GM21723 (cell line): ENCODE data around the gene H2AZ1.
A peak's percentile ranks its signal among the peaks of the same experiment; 100 is the strongest.
"Not testable (repeated sequence)": the region's sequence is repeated elsewhere in the genome, so short reads cannot be mapped to it uniquely, and the experiment has no call there.

Experiments used
- ATAC-seq: cut with Tn5 transposase; IDR thresholded peaks from one replicate; pipeline ENCODE4 v1.9.1; 2021; ENCODE audit warnings: mild to moderate bottlenecking, moderate library complexity; ENCODE audit not compliant: unreplicated experiment

The H2AZ1 gene

DNA sequence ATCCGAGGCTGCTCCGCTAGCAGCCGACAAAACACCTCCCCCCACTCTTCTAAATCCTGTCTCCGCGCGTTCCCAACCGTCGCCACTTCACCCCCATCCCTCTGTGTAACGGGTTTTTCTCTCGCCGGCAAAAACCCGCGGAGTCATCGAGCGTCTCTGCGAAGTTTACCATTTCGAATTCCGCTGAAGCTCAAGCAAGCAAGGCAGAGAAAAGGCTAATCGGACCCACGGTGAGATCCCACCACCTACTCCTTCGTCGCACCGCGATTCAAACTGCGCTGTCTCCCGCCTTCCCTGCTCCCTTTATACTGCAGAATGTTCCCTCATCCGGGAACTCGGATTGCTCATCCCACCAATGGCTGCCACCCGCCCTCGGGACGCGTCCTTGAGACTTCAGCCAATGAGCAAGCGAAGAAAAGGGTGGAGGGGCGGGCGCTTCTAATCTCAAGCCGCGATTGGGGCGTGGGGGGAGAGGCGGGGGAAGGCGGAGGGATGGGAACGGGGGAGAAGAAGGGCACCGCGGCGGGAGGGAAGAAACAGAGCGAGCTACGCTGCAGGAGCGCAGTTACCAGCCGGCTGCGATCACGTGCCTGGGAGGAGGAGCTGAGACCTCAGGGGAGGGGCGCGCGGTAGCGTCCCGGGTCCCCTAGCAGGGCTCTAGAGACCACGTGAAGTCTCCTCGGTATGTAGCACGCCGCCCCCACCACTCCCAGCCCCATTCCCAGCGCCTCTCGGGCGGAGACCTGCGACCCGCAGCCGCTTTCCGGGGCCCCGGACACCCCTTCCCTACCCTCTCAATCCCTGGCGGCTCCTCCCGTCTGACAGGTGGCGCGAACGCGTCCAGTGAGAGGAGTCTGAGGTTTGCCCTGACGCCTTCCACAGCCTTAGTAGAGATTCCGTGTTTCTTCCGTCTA lies at the start of gene H2AZ1:
Gene H2AZ1 (minus strand): TSS at position 277 of the 914 bp plus-strand sequence. CDS start 105 bp downstream, at position 172.
- peak; percentile 58 for ATAC-seq

DNA sequence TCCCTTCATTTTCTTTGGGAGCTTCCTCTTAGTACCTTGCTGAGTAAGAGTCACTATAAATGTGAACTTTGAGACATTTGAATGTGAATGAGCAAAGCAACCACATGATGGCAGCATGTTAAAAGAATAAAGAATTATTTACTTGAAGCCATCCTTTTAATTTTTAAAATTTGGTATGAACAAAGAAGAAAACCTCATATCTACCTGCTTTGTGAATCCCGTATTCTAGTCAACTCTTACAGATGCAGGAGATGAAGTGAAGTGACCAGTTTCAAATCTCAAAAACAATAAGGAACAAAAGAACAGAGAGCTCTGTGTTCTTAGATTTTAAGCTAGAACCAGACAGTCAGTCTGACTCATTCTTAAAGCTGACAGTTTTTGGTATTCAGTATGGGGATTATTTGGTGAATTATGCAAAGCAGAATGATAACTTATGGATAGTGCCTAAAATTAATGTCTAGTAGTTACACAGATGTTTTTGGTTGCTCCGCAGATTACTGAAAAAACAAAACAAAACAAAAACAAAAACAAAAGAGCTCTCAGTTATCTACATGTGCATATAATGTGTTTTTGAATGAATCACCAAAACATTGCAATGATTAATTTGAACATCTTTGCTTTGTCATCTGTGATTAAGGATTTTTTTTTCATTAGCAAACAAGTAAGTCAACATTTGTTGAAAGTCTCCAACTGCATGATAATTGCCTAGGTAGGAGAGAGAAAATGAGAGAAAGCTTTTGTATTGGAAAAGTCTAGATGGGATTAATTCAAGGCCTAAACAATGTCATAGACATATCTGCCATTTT lies 48.2 kb upstream of the H2AZ1 start:
- peak; percentile 77 for ATAC-seq

DNA sequence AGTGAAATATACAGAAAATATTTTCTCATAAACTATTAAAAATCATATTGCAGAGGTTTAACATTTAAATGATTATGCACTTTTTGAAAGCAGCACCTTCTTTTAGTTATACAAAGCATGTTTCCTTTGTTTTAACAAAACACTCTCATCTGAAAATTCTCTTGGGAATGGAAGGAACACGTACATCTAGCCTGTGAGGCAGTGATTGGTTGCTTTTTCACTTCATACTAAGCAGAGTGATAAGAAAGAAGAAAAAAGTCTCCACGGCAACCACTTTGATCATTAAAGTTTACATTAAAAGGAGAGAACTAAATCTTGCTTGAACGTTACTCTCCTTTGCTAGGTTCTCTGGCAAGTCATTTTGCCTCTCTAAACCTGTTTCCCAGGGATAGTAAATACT lies 41.7 kb upstream of the H2AZ1 start:
- no peak for ATAC-seq

DNA sequence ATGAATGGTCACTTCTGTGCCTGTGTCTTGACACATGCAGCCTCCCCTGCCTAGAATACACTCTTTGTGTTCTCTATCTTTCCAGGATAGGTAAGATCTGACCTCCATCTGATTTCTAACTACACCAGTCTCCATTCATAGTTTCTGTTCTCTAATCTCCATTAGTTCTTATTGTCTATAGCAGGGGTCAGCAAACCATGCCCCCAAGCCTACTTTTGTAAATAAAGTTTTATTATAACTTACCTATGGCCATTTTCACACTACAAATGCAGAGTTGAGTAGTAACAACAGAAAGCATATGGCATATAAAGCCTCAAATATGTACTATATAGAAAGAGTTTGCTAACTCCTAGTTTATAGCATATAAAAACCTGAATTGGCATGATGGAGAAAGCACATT lies 37.6 kb upstream of the H2AZ1 start:
- ATAC-seq = no peak

DNA sequence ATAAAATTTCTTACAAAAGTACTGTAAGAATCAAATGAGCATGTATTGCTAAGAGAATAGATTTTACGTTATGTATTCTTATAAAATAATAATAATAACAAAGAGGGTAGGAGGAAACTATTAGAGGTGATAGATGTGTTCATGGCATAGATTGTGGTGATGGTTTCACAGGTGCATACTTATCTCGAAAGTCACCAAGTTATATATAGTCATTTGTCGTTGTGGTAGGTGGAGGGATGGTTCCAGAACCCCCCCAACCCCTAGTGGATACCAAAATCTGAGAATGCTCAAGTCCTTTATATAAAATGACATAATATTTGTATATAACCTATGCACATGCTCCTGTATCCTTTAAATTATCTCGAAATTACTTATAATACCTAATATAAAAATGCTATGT lies 36.7 kb upstream of the H2AZ1 start:
- ATAC-seq = peak; percentile 60

DNA sequence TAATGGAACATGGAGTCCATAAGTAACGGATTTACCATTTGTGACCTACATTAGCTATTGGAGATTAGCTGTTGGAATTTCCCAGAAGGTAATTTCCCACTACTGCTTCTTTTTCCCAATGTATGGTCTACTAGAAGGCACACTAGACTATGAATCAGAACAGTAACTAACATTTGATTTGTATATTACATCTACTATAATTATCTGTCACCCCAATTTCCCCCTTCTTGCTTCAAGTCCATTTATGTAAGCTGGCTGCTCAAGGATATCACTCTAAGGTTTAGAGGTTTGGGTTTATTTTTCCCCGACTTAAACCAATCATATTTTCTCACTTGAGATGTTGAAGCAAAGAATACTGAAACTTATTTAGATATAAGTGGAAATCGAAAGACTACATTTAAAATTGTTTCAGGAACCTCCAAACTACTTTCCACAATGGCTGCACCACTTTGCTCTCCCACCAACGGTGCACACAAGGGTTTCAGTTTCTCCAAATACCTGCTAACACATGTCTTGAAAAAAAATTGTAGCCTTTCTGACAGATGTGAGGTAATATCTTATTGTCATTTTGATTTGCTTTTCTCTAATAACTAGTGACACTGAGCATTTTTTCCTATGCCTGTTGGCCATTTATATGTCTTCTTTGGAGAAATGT lies 33.3 kb upstream of the H2AZ1 start:
- peak; percentile 57 for ATAC-seq

DNA sequence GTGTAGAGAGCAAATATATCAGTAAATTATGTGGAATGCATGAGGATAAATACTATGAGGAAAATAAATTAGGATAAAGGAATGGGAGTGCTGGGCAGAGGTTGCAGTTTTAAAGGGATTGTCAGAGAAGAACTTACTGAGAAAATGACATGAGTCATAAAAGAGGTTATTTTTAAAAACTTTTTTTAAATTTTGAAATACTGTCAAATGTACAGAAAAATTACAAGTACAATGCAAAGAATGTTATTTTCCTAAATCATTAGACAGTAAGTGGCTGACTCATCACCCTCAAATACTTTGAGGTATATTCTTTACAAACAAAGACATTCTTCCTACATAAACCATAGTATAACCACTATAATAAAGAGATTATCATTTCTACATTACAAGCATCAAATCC lies 29.8 kb upstream of the H2AZ1 start:
- ATAC-seq = no peak

DNA sequence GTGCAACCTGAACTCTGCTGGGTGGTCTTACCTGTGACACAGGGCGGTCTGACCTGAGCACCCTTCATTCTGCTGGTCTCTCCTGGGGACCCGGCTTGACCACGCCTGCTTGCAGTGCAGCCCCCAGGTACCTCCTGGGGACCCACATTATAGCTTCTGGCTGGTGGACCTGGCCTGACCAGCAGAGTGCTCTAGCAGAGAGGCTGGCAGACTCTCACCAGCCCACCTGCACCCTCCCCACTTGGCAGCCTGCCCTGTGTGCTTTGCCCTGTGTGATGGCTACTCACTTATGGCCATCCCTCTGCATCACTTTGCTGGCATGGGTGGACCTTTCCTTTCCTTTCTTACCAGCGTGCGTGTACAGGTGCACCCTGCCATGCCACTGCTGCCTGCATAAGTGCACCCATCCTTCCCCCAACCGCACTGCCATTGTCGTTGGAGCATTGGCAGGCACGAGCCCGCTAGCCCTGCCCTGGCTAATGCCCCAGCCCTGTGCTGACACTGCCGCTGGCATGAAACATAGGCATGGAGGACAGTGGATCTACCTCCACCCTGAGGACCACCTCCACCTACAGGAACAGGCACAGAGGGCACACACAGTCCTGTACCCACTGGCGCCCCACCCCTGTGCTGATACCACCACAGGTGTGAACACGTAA lies 21.5 kb upstream of the H2AZ1 start:
- ATAC-seq = no peak

DNA sequence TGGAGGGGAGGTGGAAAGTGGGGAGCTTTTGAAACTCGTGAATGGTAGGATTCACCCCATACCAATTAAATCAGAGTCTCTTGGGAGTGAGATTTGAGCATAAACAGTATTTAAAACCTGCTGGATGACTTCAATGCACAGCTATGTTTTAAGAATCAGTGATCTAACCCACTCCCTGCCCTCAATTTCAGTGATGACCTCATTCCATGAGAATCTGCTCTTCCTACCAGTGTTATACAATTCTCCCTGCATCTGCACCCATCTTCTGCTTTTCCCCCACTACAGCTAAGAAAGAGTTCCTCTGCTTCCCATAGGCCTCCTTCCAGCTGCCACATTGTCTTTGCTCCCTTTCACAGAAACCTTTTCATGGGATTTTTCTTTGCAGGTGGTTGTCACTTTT lies 18.3 kb upstream of the H2AZ1 start:
- ATAC-seq = no peak

DNA sequence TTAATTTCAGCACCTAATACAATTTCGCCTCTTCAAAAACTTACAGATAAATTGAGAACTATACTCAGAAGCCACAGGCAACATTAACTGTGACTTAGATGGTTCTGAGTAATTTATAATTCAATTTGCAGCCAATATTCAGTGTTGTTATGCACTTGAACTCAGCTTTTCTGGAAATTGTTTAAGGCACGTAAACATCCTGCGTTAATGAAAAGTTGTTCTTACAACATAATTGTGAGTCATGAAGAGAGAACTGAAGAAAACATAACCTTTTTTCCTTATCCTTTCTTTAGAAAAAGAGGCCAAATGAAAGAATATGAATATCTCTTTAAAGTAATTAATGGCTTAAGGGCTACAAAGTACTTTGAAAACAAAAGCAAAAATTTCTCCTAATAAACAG lies 16.6 kb upstream of the H2AZ1 start:
- no peak for ATAC-seq

DNA sequence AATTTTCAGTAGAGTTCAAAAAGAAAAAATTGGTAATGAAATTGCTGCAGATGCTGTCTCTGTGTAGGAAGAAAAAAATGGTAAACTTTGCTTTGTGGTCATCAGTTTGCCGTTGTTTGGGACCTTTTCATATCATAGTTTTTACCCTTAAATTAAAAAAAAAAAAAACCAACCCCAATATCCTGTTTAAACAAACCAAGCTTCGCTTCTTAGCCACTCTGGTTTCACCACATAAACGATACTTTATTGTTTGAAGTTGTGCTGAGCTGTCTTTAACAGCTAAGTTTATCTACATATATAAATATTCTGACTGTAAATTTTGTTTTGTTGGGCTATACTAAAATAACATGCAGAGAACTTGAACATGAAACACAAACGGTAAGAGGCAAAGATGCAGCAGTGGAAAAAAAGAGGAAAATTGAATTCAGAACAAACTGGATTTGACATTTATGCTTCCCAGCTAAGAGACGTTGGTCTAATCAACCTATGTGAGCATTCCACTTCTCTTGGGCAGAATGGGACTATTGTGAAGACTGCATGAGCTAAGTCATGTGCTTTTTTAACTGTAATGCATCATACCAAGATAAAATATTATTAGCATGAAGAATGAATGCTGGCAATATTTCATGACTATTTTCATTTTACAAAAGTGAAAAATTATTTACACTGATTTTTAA lies 15.7 kb upstream of the H2AZ1 start:
- no peak for ATAC-seq

DNA sequence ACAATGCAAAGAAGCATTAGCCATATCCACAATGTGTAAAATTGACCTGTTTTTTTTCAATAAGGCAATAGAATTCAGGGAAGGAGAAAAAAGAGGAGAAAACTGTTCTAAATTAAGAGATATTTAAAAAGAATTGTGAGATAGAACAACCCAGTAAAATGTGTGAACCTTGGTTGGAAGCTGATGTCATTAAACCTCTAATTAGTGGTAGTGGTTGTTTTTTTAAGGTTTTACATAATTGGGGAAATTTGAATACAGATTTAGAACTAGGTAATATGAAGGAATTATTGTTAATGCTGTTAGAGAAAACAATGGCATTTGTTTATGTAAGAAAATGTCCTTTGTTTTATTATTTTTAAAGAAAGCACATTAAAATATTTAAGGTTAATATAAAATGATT lies 15.1 kb upstream of the H2AZ1 start:
- no peak for ATAC-seq

DNA sequence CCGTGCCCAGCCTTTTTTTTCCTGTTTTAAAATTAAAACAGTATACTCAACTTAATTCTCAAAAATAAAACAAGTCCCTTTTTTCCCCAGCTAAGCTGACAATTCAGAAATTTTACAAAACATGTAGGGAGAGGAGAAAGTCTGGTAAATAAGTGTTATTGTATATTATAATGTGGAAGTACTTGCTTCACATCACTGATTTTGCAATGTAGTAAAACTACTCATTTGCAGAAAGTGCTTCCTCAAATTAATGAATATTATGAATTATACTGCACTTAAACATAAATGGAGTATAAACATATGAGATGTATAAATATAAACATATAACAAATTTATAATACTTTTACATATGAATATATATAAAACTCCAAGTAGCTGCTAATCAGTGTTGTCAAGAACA lies 11.6 kb upstream of the H2AZ1 start:
- no peak for ATAC-seq

DNA sequence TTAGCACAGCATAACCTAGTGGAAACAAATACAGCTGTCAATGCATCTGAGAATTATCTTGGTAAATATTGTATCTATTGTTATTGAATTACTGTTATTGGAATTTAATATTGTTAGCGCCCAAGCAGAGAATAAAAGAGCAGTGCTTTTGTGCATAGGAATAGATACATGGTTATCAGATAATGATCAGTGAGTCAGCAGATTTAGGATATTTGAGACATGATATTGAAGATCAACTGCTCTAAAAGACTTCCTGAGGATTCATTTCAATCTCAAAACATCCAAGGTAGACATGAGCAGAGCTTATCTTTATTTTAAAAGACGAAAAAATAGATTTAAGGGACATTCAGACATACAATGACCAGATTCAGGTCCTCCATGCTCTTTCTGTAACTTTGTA lies 10.6 kb upstream of the H2AZ1 start:
- ATAC-seq = no peak

DNA sequence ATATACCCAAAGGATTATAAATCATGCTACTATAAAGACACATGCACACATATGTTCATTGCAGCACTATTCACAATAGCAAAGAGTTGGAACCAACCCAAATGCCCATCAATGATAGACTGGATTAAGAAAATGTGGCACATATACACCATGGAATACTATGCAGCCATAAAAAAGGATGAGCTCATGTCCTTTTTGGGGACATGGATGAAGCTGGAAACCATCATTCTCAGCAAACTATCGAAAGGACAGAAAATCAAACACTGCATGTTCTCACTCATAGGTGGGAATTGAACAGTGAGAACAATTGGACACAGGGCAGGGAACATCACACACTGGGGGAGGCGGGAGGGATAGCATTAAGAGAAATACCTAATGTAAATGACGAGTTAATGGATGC lies 8.1 kb upstream of the H2AZ1 start:
- ATAC-seq = not testable (repeated sequence)

DNA sequence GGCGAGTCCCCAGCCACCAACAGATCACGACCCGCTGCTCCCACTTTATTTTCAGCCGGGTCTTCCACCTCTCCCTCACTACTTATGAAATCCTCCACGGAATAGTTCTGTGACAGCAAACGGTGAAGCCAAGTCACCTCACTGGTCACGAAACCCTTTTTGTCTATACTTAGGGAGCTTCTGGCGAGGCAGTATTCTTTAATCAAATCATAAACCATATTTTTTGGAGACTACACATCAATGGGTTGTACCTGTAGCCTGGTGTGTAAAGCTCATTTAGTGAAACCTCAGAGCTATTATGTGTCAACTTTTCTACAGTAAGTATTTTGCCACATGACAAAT lies 809 bp upstream of the H2AZ1 start:
- no peak for ATAC-seq

DNA sequence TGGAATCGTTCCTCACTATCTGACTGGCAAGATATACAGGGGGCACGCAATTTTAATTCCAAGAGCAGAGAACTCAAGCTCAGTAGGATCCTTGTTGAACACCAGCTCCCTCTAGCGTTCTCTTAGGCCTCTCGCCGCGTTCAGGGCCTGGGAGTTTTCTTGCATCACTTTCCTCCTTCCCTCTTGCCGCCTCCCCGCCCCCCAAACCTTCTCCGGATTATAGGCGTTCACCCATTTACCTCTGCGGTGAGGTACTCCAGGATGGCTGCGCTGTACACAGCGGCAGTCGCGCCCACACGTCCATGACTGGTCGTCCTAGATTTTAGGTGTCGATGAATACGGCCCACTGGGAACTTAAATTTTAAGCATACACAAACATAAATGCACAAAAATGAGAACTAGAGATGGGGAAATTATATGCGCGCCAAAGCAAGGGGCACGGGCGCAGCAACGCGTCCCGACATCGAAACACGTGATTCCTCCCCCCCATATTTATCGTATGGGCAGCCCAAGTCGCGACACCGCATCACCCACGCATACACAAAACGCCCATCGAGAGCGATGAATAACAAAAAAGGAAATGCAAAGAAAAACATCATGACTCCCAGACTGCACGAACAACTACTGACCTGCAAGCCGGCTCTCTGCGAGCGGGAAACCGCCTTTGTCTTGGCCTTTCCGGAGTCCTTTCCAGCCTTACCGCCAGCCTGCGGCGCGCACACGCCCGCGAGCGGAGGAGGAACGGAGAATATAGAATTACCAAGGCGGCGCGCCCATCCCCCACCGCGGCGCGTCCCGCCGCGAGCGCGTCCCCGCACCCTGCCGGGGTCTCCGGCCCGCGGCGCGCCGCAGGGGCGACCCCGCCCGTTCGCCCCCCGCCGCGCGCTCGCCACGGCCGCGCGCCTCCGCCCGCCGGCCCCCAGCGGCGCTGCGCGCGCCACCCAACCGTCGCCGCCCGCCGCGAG lies 759 bp downstream of the H2AZ1 start:
- peak; percentile 34 for ATAC-seq

DNA sequence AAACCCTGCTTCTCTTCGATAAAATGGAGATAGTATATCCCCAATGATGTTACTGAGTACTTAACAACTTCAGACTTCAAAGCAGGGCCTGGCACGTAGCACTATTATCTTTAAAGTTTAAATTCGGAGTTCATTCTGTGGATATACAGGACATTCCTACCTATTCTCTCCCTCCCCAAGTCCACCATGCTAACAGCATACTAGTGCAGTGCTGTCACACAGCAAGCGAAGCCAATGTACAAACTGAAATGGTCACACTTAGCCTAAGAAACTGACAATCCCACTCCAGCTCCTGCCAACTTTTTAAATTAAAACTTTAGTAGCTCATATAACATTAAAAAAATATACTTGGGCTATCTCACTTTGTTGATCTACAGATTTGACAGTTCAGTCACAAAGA lies 2.5 kb downstream of the H2AZ1 start:
- ATAC-seq = no peak

DNA sequence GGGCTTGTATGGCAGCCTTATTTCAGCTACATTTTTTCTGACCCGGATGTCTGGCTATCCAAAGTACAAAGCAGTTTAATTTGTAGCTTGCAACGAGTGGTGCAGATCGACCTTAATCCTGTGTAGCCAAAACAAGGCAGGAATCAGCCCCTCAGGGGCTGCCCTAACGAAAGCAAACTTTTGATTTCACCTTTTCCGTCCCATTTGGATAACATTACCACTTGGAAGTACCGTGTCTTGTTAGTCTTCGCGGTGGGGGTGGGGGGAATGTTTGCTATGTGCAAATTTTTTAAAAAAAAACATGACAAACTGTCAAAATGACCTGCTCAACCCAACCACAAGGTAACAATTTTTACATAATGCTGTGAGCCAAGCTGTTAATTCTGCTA lies 2.9 kb downstream of the H2AZ1 start:
- ATAC-seq = no peak
